NCI-H1417 treated with DMSO at 0.1 percent for 48 hours (cell line): ENCODE measurements around the gene TBC1D24.
"Not testable (repeated sequence)": the region's sequence is repeated elsewhere in the genome, so short reads cannot be mapped to it uniquely, and the experiment has no call there.

Experiments used
- DNase-seq: peaks from one replicate; lab custom pipeline; 2025; lab: John Stamatoyannopoulos, UW

Gene TBC1D24

DNA sequence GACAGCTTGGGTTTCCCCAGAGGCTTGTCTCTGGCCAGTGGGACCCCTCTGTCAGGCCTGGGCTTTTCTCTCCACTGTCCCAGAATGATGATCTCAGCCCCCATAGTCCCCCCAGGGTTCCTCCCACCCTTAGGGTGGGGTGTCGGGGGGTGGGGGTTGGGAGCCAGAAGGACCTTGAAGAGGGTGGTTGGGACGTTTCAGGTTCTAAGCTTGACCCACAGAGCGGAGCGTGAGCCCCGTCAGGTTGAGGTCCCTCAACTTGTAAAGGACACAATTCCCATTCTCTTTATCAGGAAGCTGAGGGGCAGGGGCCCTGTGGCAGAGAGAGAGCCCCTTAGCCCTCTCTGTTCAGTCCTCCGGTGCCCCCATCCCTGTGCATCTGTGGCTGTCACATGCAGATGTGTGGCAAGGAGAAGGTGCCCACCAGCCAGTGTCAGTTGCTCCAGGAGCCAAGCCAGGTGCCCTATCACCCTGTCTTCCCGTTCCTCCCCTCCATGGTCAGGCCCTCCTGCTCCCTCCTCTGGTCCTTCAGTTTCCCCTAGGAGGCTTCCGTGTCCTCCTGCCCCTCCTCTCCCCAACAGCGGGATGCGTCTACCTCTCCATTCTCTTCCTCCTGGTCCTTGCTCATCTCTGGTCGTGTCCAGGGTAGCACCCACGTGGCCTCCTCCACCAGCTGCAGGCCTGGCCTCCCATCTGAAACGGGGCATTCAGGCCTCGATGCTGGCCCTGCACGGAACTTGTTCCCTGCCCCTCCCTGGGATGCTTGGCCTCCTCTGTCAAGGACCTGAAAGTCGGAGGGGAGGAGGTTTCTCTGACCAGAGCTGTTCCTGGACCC is 5.3 kb upstream of the TBC1D24 start:
- DNase-seq, result no peak

DNA sequence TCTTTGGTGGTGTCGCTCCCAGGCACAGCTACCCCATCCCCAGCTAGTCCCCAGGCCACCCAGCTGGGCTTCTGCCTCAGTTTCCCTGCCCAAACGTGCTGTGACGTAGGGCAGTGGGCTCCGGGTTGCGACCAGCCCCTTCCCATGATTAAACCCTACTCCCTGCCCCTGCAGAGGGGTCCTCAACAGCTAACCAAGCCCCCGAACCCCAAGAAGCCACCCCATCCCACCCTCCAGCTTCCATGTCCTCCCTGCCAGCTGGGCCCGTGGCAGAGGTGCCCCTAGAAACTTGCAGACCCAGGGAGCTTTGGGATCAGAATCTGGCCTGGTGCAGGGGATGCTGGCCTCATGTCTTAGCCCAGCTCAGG is 4.7 kb upstream of the TBC1D24 start:
- DNase-seq, result no peak

DNA sequence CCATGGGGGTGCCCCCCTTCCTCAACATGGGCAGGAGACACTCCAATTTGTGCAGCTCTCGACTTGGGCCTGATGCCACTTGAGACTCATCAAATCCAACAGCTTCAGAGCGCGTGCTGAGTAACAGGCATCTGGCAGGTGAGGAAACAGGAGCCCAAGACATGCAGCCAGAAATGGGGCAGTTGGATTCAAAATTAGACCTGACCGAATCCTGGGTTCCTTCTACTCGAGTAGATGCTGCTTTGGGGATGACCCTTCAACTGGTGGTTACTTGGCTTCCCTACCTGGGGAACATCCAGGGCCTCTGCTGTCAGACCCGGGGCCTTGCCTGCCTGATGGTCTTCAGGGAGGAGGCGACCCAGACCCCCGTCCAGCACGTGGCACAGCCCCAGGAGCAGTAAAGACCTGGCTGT is 4.3 kb upstream of the TBC1D24 start:
- no peak for DNase-seq

DNA sequence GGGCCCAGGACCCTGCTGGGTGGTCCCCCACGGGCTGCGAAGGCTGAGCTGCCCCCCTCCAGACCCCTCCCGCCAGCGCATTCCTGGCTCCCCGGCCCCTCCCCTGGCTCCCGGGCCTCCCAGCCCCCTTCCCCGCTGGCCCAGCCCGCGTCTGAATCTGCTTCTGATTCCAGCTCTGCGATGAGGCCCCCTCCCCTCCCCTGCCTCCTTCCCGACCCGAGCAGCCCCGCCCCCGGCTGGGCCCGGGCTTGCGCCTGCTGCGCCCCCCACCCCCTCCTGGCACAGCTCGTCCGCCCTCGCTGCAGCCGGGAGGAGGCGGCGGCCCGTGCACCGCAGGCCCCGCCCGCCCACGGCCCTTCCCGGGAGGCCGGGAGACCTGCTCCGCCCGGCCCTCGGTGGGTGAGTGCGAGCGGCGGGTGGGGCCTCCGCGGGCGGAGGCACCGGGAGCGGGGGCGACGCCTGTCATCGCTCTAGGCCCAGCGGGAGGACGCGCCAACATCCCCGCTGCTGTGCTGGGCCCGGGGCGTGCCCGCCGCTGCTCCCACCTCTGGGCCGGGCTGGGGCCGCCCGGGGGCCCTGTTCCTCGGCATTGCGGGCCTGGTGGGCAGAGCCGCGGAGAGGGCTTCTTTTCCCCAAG is 3.8 kb upstream of the TBC1D24 start, which contains the start of gene NTN3:
TSS of gene NTN3 (plus strand) at position 282 of the 637 bp plus-strand sequence. CDS start 405 bp downstream, outside the sequence.
- no peak for DNase-seq

DNA sequence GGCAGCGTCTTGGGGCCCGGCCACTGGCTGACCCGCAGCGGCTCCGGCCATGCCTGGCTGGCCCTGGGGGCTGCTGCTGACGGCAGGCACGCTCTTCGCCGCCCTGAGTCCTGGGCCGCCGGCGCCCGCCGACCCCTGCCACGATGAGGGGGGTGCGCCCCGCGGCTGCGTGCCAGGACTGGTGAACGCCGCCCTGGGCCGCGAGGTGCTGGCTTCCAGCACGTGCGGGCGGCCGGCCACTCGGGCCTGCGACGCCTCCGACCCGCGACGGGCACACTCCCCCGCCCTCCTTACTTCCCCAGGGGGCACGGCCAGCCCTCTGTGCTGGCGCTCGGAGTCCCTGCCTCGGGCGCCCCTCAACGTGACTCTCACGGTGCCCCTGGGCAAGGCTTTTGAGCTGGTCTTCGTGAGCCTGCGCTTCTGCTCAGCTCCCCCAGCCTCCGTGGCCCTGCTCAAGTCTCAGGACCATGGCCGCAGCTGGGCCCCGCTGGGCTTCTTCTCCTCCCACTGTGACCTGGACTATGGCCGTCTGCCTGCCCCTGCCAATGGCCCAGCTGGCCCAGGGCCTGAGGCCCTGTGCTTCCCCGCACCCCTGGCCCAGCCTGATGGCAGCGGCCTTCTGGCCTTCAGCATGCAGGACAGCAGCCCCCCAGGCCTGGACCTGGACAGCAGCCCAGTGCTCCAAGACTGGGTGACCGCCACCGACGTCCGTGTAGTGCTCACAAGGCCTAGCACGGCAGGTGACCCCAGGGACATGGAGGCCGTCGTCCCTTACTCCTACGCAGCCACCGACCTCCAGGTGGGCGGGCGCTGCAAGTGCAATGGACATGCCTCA is 3.1 kb upstream of the TBC1D24 start:
- DNase-seq, result no peak

DNA sequence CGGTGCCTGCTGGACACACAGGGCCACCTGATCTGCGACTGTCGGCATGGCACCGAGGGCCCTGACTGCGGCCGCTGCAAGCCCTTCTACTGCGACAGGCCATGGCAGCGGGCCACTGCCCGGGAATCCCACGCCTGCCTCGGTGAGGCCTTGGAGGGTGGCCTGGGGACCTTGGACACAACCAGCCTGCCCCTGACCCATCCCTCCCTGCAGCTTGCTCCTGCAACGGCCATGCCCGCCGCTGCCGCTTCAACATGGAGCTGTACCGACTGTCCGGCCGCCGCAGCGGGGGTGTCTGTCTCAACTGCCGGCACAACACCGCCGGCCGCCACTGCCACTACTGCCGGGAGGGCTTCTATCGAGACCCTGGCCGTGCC is 2.5 kb upstream of the TBC1D24 start:
- no peak for DNase-seq

DNA sequence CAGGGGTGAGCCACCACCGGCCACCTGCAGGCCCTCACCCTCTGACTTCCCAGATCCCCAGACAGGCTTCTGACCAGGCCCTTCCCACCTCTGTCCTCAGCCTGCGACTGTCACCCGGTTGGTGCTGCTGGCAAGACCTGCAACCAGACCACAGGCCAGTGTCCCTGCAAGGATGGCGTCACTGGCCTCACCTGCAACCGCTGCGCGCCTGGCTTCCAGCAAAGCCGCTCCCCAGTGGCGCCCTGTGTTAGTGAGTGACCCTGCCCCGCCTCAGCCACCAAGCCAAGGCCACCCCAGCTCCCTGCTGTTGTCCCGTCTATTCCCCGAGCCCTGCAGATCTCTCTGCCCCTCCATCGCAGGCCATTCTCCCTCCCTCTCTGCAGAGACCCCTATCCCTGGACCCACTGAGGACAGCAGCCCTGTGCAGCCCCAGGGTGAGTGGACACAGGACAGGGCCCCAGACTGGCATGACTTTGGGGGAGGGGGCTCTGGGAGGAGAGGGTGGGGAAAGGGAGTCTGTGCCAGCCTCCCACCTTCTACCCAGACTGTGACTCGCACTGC is 2.0 kb upstream of the TBC1D24 start:
- no peak for DNase-seq

DNA sequence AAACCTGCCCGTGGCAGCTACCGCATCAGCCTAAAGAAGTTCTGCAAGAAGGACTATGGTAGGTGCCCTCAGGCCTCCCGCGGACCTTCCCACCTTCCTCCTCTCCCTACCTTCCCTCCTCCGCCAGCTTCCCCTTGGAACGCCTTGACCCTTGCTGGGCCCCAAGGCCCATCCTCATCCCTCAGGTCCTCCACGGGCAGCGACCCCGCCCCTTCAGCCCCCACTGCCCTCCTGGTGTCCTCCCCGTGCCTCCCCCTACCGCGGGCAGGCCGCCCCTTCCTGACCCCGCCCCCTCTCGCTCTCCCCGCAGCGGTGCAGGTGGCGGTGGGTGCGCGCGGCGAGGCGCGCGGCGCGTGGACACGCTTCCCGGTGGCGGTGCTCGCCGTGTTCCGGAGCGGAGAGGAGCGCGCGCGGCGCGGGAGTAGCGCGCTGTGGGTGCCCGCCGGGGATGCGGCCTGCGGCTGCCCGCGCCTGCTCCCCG is 1.4 kb upstream of the TBC1D24 start:
- DNase-seq, result no peak

DNA sequence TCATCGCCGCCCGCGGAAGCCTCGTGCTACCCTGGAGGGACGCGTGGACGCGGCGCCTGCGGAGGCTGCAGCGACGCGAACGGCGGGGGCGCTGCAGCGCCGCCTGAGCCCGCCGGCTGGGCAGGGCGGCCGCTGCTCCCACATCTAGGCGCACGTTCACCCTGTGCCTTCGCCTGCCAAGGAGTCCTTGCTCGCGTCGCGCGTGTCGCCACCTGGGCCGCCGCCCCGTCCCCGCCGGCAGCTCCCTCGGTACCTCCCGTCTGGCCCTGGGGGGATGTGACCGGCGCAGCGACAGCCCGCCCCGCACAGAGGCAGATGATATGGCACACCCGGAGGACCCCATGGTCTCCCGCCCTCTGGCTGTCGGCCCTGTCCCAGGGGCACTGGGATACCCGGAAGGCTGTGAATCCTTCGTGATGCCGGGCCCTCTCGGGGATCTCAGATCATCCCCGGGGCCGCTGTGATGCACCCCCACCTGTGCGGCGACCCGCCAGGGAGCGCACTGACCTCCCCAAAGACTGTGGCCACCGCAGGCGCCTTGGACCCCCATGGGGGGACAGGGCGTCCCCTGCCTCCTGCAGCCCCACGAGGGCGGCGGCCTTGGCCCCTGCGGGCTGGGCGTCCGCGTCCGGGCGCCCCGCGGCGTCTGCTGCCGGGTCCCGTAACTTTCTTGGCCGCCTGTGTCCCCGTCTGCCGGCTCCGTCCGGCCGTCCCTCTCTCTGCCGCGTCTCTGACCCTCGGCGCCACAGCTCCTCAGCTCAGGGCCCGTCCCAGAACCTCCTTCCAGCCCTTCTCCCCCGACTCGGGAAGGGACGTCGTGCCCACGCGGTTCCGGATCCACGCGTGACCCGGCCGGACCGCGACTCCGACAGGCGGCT is 689 bp upstream of the TBC1D24 start:
- no peak for DNase-seq

DNA sequence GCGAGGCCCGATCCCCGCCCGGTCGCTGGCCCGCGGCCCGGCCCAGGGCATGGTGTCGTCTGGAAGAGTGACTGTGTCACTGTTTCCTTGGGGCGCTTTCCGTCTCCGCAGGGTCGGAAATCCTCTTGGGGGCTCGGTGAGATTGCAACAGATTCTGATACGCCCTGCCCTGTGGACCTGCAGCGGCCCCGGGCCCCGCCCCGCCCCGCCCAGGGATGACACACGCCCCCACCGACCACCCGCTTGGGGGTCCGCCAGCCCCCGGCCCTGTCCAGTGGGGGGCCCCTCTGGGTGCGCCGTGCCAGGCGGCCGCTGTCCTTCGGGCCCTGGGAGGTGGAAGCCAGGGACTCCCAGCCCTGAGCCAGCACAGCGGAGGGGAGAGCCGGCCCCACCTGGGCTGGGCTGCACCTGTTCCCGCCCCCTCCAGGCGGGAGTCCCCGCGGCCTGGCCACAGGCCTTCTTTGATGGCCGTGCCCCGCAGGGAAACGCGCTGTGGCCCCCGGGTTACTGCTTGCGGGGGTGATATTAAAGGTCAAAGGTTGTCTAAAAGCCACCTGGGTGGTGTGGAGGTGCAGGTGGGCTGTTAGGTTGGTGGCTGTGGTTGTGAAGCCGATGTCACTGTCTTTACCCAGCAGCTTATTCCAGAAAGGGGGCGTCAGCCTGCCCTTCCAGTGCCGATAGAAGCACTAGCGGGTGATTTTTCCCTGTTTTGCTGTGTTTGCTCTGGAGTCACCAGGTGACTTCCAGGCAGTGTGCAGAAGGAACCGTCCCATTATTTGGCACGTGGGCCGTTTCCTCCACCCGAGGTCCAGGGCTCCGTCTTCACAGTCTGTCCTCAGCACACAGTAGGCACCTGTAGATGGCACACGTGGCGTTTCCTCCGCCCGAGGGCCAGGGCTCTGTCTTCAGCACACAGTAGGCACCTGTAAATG is 752 bp downstream of the TBC1D24 start:
- DNase-seq, result no peak

DNA sequence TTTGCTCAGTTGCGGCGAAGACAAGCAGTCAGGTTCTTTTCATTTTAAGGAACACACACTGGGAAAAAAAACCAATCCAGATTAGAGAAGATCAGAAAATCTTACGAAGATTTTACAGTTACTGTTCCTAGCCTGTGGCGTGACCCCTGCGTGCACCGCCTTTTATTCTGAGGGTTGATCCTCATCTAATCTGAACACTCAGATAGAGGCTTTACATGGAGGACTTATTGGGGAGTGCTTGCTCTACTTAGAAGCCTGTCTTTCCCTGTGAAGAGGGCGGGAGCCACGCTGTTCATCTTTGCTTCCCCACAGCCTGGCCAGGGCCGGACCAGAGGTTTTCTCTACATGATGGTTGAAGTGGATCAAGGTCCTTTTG is 1.4 kb downstream of the TBC1D24 start:
- no peak for DNase-seq

DNA sequence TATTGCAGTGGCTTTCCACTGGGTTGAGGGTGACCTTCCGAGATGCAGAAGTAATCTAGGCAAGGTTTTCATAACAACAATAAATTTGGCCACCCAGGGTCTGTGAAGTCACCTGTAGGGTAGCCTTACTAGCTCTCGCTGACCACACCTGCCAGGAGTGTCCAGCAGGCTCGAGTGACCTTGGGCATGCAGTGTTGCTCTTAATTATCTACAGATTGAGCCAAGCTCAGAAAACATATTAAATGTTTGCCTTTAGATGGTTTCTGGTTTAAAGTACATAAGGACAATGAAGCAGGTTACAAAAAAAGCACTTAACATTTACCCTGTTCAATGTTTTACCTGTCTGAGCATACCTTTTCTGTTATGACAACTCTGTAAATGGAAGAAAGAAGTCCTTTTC is 1.8 kb downstream of the TBC1D24 start:
- DNase-seq, result no peak

DNA sequence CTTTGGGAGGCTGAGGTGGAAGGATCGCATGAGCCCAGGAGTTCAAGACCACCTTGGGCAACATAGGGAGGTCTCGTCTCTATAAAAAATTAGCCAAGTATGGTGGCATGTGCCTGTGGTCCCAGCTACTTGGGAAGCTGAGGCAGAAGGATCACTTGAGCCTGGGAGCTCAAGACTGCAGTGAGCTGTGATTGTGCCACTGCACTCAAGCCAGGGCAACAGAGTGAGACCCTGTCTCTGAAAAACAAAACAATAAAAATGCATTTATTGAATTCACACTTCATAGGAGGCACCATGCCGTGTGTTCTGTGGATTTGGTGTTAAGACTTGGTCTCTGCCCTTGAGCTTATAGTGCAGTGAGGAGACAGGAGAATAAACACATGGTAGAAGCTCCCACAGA is 2.4 kb downstream of the TBC1D24 start:
- DNase-seq, result no peak

DNA sequence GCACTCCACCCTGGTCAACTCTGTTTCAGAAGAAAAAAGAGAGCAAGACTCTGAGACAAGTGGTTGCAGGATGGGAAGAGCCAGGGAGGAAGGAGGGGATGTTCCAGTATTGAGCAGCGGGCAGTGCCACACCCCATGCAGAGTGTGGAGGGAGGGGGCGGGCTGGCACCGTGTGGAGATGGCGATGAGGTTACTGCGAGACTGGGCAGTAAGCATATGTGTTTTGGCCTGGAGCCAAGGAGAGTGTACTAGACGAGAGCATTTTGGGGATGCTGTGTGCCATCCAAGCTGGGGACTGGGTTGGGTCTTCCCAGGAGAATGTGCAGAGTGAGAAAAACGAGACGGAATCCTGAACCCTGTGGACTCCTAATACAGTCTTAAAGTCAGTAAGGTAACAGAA is 3.4 kb downstream of the TBC1D24 start:
- no peak for DNase-seq

DNA sequence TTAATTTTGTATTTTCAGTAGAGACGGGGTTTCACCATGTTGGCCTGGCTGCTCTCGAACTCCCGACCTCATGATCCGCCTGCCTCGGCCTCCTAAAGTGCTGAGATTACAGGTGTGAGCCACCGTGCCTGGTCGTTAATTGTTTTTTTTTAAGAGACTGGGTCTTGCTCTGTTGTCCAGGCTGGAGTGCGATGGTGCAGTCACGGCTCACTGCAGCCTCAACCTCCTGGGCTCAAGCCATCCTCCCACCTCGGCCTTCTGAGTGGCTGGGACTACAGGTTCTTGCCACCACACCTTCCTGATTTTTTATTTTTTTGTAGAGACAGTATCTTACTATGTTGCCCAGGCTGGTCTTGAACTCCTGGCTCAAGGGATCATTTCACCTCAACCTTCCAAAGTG is 5.1 kb downstream of the TBC1D24 start:
- not testable (repeated sequence) for DNase-seq

DNA sequence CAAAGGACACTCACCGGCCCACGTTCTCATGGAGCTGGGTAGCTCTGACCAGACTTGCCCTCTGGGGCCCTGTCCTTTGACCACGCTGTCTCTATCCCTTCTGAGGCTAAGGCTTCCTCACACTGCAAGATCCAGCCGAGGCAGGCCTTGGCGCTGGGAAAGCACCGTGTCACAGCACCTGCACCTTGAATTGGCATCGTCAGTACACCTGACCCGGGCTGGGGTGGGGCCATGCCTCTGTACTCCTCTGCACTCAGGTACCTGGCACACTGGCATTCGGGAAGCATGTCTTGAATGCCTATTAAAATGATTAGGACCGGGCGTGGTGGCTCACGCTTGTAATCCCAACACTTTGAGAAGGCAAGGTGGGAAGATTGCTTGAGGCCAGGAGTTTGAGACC is 6.0 kb downstream of the TBC1D24 start:
- no peak for DNase-seq

DNA sequence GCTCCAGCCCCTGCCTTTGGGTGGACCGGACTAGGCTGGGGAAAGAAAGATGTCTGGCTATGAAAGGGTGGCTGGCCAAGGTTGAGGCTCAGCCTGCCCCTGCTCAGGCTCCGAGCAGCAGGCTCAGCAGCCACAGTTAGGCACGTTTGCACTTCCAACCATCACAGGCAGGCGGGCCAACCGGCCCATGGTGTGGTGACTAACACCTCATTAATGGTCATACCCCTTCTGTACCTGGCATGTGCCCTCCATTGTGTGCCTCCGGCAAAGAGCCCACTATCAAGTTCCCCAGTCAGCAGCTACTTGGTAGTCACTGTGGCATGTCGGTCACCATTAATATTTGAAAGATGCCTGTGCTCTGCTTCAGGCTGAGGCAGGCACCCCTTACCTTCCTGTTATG is 6.7 kb downstream of the TBC1D24 start:
- no peak for DNase-seq

DNA sequence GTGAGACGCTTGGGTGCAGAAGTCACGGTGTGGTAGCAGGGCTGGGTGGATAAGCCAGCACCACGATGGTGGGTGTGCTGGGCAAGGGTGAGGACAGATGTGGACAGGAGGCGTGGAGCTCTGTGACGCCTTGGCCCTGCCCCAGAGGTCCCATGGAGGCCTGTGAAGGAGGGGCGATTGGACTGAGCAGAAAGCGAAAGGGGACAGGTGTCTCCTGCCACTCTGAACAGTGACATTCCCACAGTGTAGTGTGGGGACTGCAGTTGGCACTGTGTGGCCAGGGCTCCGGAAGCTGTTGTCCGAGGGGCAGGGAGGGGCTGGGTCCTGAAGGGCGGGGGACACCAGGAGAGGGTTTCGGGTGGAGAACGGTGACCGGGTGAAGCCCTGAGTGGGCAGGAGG is 7.3 kb downstream of the TBC1D24 start:
- no peak for DNase-seq

DNA sequence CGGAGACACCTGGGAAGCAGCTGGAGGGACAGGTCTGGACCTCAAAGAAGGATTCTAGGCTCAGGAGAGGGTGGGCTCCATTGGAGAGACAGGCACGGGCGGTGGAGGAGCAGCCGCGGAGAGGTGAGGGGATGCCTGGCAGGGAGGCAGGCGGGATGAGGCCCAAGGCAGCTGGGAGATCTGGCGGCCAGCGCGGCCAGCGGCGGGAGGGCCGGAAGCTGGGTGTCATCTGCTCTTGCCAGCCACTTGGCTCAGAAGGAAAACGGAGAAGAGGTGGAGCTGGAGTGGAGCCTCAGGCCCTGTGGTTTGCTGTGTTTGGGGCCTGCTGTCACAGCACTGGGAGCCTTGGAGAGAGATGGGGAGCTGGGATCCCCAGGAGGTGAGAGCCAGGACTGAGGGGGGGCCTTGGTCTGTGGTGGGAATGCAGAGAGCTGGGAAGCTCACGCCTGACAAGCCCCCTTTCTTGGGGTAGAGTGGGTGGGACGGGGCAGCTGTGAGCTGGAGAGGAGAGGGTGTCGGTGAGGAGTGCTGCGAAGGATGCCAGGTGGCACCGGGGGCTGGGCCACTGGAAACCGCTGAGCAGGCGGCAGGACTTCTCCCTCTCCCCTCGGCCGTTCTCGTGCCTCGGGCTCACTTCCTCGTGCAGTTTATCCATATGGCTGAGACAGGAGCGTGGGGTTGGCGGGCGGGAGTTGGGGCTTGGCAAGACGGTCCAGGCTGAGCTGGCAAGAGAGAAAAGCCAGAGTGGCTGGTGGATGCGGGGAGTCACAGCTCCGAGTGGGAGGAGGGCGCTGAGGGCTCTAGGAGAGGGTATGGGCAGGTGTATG is 8.0 kb downstream of the TBC1D24 start:
- DNase-seq, result no peak
